H1 (cell line): ENCODE measurements around the gene EIF3B. TPM values are rescaled to one million over a fixed set of nuclear protein-coding genes. Genes with fewer than 3 reads are reported as not detected.

ENCODE experiments used
- EGR1 ChIP-seq: IDR thresholded peaks from 2 replicates; pipeline ENCODE4 v1.6.1; 2011; ENCODE audit warnings: low read depth, low read length, borderline replicate concordance
- HDAC6 ChIP-seq: IDR thresholded peaks from one replicate; pipeline ENCODE4 v1.7.1; 2012; ENCODE audit warnings: low read depth, mild to moderate bottlenecking, inconsistent platforms, low read length, moderate library complexity
- NANOG ChIP-seq: IDR thresholded peaks from 2 replicates; pipeline ENCODE4 v1.6.1; 2011; ENCODE audit warnings: low read length, low read depth, mild to moderate bottlenecking, inconsistent platforms; ENCODE audit not compliant: insufficient read depth, poor library complexity, severe bottlenecking
- POU5F1 ChIP-seq: IDR thresholded peaks from 2 replicates; pipeline ENCODE4 v1.6.1; 2011; ENCODE audit warnings: low read depth, mild to moderate bottlenecking, low read length, moderate library complexity
- RBBP5 ChIP-seq: IDR thresholded peaks from 2 replicates; pipeline ENCODE4 v1.7.1; 2012; ENCODE audit warnings: low read depth, mild to moderate bottlenecking, inconsistent platforms, low read length, moderate library complexity, borderline replicate concordance
- TAF1 ChIP-seq: IDR thresholded peaks from 2 replicates; pipeline ENCODE4 v1.6.1; 2011; ENCODE audit warnings: mild to moderate bottlenecking, low read depth, low read length
- polyA plus RNA-seq, 7 experiments: library from polyadenylated mRNA; depleted of rRNA in 3 of 7; stranded (reverse) in 5 of 7; unstranded in 2 of 7; fragments of >200 nt in 5 of 7; fragments of 200-250 nt in 2 of 7; gene quantifications; 1 replicate in 5 of 7; 2 replicates in 1 of 7; 4 replicates in 1 of 7; pipeline versions ENCODE4 v1.2.1 to v1.2.3, GENCODE V29; 2011 to 2013; ENCODE audit warnings: missing spikeins in 2 of 7, mixed read lengths in 2 of 7
- total RNA-seq: library from RNA; stranded (reverse); fragmentation: NEBNext Ultra II Directional; extraction: Animal tissue kit (Norgen Biotek cat#: 25700); gene quantifications from 2 replicates; pipeline ENCODE4 v1.2.1, GENCODE V29; 2021

The EIF3B gene
- total and polyA plus RNA-seq, 2 of the 8 experiments (the other 6 are each of a cell fraction or from before 2014, with no cell fraction given): 167 to 316 TPM

DNA sequence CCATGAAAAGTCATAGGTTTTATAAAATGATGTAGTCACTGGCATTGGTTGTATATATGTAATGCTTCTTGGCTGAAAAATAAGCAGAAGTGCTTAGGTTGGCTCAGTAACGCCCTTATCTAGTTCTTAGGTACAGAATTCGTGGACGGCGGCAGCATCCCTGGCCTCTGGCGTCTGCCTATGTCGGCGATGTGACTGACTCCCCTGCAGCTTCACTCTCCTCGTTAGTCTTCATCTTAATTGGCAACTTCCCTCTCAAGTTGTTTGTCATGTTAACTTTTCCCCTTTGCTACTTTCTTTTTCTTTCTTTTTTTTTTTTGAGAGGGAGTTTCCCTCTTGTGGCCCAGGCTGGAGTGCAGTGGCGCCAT is 67.3 kb downstream of the EIF3B start (continued):
- no peak for TF ChIP-seq POU5F1
- no peak for TF ChIP-seq TAF1
- TF ChIP-seq RBBP5: no peak
- no peak for TF ChIP-seq HDAC6
- no peak for TF ChIP-seq EGR1
- no peak for TF ChIP-seq NANOG
